Liver (tissue), 9 donors: ENCODE data around the gene ATRX. TPM values are rescaled to one million over a fixed set of nuclear protein-coding genes. Genes with fewer than 3 reads are reported as not detected.
"Not testable (repeated sequence)": the region's sequence is repeated elsewhere in the genome, so short reads cannot be mapped to it uniquely, and the experiment has no call there.

Source experiments
- DNase-seq: peaks from one replicate; pipeline ENCODE4 v3.0.0-alpha.2; 2017; ENCODE audit warnings: low spot score
- H3K27ac ChIP-seq, 2 donors: one replicate each; pipeline ENCODE4 v1.7.0; 2013; ENCODE audit warnings: inconsistent platforms in 2 of 2, low read length in 2 of 2, control low read depth in 1 of 2, low read depth in 1 of 2, mild to moderate bottlenecking in 1 of 2
- H3K27me3 ChIP-seq, 4 donors: one replicate each; pipeline versions ENCODE4 v1.6.1 to v1.7.0; 2013; ENCODE audit warnings: low read length in 3 of 4, inconsistent platforms in 1 of 4, mild to moderate bottlenecking in 1 of 4, moderate library complexity in 1 of 4; ENCODE audit not compliant: control insufficient read depth in 4 of 4, insufficient read depth in 4 of 4
- H3K36me3 ChIP-seq, 4 donors: one replicate each; pipeline versions ENCODE4 v1.6.1 to v1.7.0; 2013; ENCODE audit warnings: low read length in 3 of 4, mild to moderate bottlenecking in 3 of 4, low read depth in 1 of 4, moderate library complexity in 1 of 4; ENCODE audit not compliant: control insufficient read depth in 4 of 4, insufficient read depth in 3 of 4
- H3K4me1 ChIP-seq, 4 donors: one replicate each; pipeline versions ENCODE4 v1.6.1 to v1.7.0; 2013; ENCODE audit warnings: low read length in 3 of 4, mild to moderate bottlenecking in 3 of 4, moderate library complexity in 1 of 4; ENCODE audit not compliant: control insufficient read depth in 4 of 4, insufficient read depth in 4 of 4
- H3K4me3 ChIP-seq, 3 donors: one replicate each; pipeline versions ENCODE4 v1.6.1 to v1.7.0; 2013; ENCODE audit warnings: low read length in 3 of 3, control low read depth in 1 of 3, low read depth in 1 of 3, mild to moderate bottlenecking in 1 of 3
- H3K9ac ChIP-seq, 2 donors: one replicate each; pipeline ENCODE4 v1.7.0; 2013; ENCODE audit warnings: low read length in 2 of 2, mild to moderate bottlenecking in 2 of 2, moderate library complexity in 2 of 2, control low read depth in 1 of 2, low read depth in 1 of 2
- H3K9me3 ChIP-seq, 4 donors: one replicate each; pipeline versions ENCODE4 v1.6.1 to v1.7.0; 2013; ENCODE audit warnings: low read length in 3 of 4; ENCODE audit not compliant: control insufficient read depth in 4 of 4
- ATF3 ChIP-seq: IDR thresholded peaks from 2 replicates; pipeline ENCODE4 v1.6.1; 2016; ENCODE audit warnings: antibody characterized with exemption
- EGR1 ChIP-seq, 2 donors: IDR thresholded peaks; 2 replicates each; pipeline ENCODE4 v1.6.1; 2016 to 2018; ENCODE audit warnings: antibody characterized with exemption in 2 of 2, low read depth in 2 of 2
- FOXA1 ChIP-seq: IDR thresholded peaks from 2 replicates; pipeline ENCODE4 v1.6.1; 2016; ENCODE audit warnings: antibody characterized with exemption
- HNF4A ChIP-seq, 2 donors: conservative IDR thresholded peaks; 2 replicates each; pipeline ENCODE4 v1.6.1; 2016; ENCODE audit warnings: antibody characterized with exemption in 2 of 2, mild to moderate bottlenecking in 2 of 2
- HNF4G ChIP-seq: IDR thresholded peaks from 2 replicates; pipeline ENCODE4 v1.6.1; 2016; ENCODE audit warnings: antibody characterized with exemption
- JUND ChIP-seq, 2 donors: IDR thresholded peaks; 2 replicates each; pipeline ENCODE4 v1.6.1; 2016; ENCODE audit warnings: antibody characterized with exemption in 2 of 2
- NR2F2 ChIP-seq: IDR thresholded peaks from 2 replicates; pipeline ENCODE4 v1.6.1; 2016; ENCODE audit warnings: antibody characterized with exemption
- RXRA ChIP-seq, 2 donors: IDR thresholded peaks; 2 replicates each; pipeline ENCODE4 v1.6.1; 2017 to 2018; ENCODE audit warnings: antibody characterized with exemption in 2 of 2, mild to moderate bottlenecking in 1 of 2
- SP1 ChIP-seq: IDR thresholded peaks from 2 replicates; pipeline ENCODE4 v1.6.1; 2018; ENCODE audit warnings: antibody characterized with exemption, mild to moderate bottlenecking
- TAF1 ChIP-seq: conservative IDR thresholded peaks from 2 replicates; pipeline ENCODE4 v1.6.1; 2016; ENCODE audit warnings: antibody characterized with exemption, mild to moderate bottlenecking
- WGBS: extraction: QIAGEN DNeasy Blood & Tissue Kit; methylation state at CpG from one replicate; pipeline ENCODE4 v1.1.7; 2013; 5-methylcytosine and 5-hydroxymethylcytosine counted together
- polyA plus RNA-seq, 2 donors: library from polyadenylated mRNA; stranded (reverse) in 1 of 2; unstranded in 1 of 2; fragments of 200-250 nt in 1 of 2; fragments of >200 nt in 1 of 2; fragmentation: Nextera tagmentation in 1 of 2; extraction: Ambion mirVana in 1 of 2; gene quantifications; one replicate each; pipeline versions ENCODE4 v1.2.1 to v1.2.3, GENCODE V29; 2013 to 2015
- total RNA-seq, 2 donors: library from RNA; depleted of rRNA; stranded (reverse); fragments of >200 nt; gene quantifications; one replicate each; pipeline ENCODE4 v1.2.3, GENCODE V29; 2014
- TF ChIP-seq, protein P1 (sequence below): IDR thresholded peaks from 2 replicates; pipeline ENCODE4 v1.6.1; 2016; ENCODE audit warnings: antibody characterized with exemption
- TF ChIP-seq, protein P2 (sequence below): IDR thresholded peaks from 2 replicates; pipeline ENCODE4 v1.6.1; 2016; ENCODE audit warnings: antibody characterized with exemption, mild to moderate bottlenecking
- TF ChIP-seq, protein P3 (sequence below): fragments of 150-350 bp; IDR thresholded peaks from 2 replicates; pipeline ENCODE4 v1.5.1; 2017; ENCODE audit warnings: improper control_type of control experiment, low read depth, low read length; ENCODE audit not compliant: missing input control
- donor health status: healthy.
- donor health status: healthy.
- donor health status: healthy.
- donor health status: healthy.
- donor health status: healthy.

Gene ATRX
- total and polyA plus RNA-seq, 4 donors: 4.6 to 38.5 (median 32.0) TPM

GRCh38 chrX:77771601-77772000, 14.4 kb downstream of the ATRX start:
- Histone ChIP-seq H3K4me1 (no peaks in the 10 kb centered on the region), H3K27ac (no peak overlapping the region), H3K4me3 (no peak overlapping the region), H3K36me3 (no peaks in the 10 kb centered on the region), H3K27me3 (no peaks in the 10 kb centered on the region), H3K9ac (no peak overlapping the region), H3K9me3 (no peaks in the 10 kb centered on the region)
- TF ChIP-seq SP1 (no peak), HNF4A (conservative IDR thresholded peaks at IDR 0.05) (no peak), HNF4G (no peak), NR2F2 (no peak), JUND (IDR thresholded peaks at IDR 0.05) (no peak), FOXA1 (no peak), RXRA (IDR thresholded peaks at IDR 0.05) (no peak), EGR1 (IDR thresholded peaks at IDR 0.05; ENCODE audit: low read depth in 2 of 2) (no peak), ATF3 (no peak)
- TF ChIP-seq, protein P1, sequence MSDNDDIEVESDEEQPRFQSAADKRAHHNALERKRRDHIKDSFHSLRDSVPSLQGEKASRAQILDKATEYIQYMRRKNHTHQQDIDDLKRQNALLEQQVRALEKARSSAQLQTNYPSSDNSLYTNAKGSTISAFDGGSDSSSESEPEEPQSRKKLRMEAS: no peak
- TF ChIP-seq, protein P2, sequence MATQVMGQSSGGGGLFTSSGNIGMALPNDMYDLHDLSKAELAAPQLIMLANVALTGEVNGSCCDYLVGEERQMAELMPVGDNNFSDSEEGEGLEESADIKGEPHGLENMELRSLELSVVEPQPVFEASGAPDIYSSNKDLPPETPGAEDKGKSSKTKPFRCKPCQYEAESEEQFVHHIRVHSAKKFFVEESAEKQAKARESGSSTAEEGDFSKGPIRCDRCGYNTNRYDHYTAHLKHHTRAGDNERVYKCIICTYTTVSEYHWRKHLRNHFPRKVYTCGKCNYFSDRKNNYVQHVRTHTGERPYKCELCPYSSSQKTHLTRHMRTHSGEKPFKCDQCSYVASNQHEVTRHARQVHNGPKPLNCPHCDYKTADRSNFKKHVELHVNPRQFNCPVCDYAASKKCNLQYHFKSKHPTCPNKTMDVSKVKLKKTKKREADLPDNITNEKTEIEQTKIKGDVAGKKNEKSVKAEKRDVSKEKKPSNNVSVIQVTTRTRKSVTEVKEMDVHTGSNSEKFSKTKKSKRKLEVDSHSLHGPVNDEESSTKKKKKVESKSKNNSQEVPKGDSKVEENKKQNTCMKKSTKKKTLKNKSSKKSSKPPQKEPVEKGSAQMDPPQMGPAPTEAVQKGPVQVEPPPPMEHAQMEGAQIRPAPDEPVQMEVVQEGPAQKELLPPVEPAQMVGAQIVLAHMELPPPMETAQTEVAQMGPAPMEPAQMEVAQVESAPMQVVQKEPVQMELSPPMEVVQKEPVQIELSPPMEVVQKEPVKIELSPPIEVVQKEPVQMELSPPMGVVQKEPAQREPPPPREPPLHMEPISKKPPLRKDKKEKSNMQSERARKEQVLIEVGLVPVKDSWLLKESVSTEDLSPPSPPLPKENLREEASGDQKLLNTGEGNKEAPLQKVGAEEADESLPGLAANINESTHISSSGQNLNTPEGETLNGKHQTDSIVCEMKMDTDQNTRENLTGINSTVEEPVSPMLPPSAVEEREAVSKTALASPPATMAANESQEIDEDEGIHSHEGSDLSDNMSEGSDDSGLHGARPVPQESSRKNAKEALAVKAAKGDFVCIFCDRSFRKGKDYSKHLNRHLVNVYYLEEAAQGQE: no peak
- TF ChIP-seq, protein P3, sequence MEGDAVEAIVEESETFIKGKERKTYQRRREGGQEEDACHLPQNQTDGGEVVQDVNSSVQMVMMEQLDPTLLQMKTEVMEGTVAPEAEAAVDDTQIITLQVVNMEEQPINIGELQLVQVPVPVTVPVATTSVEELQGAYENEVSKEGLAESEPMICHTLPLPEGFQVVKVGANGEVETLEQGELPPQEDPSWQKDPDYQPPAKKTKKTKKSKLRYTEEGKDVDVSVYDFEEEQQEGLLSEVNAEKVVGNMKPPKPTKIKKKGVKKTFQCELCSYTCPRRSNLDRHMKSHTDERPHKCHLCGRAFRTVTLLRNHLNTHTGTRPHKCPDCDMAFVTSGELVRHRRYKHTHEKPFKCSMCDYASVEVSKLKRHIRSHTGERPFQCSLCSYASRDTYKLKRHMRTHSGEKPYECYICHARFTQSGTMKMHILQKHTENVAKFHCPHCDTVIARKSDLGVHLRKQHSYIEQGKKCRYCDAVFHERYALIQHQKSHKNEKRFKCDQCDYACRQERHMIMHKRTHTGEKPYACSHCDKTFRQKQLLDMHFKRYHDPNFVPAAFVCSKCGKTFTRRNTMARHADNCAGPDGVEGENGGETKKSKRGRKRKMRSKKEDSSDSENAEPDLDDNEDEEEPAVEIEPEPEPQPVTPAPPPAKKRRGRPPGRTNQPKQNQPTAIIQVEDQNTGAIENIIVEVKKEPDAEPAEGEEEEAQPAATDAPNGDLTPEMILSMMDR: no peak
- DNase-seq: no peak
- 96% methylated on average over 1 of the region's 1 CpG for WGBS

DNA sequence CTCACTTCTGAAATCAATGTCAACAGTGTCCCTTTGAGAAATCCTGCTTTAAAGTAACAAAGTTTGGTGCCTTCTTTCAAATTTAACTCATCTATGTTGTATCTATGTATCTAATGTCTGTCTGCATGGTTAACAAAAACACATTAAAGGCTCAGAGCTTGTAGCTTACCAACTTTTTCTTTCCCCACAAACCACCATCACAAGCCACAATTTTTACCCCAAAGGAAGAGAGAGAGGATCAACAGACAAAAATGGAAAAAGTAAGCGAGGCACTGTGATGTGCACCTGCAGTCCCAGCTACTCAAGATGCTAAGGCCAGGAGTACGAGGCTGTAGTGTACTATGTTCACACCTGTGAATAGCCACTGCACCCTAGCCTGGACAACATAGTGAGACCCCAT, 17.2 kb downstream of the ATRX start:
- Histone ChIP-seq H3K27me3 (no peaks in the 10 kb centered on the region), H3K4me1 (peaks cover 0 to 3% (median 0%) of the 10 kb centered on the region in 4 donors), H3K27ac (no peak overlapping the region)

GRCh38 chrX:77766212-77766611, 19.8 kb downstream of the ATRX start:
- not testable (repeated sequence) for H3K9me3 ChIP-seq, H3K9ac ChIP-seq, H3K27ac ChIP-seq, H3K27me3 ChIP-seq, H3K36me3 ChIP-seq, H3K4me1 ChIP-seq, DNase-seq, H3K4me3 ChIP-seq
- WGBS: over 99% methylated on average over 25 of the region's 33 CpGs

More for the DNA sequence above, 17.2 kb downstream of the ATRX start:
- Histone ChIP-seq H3K36me3 (no peaks in the 10 kb centered on the region), H3K4me3 (no peak overlapping the region), H3K9ac (no peak overlapping the region), H3K9me3 (no peaks in the 10 kb centered on the region)
- TF ChIP-seq SP1: no peak
- no peak for TF ChIP-seq TAF1
- no peak for DNase-seq
- 89% methylated on average over 2 of the region's 2 CpGs for WGBS
